Neural progenitor cell (in vitro differentiated cells): ENCODE results near the gene PITPNM3. TPM values are rescaled to one million over a fixed set of nuclear protein-coding genes. Genes with fewer than 3 reads are reported as not detected.

Experiments
- DNase-seq: peaks from one replicate; pipeline ENCODE4 v3.0.0-alpha.2; 2016; ENCODE audit warnings: low spot score
- H2AFZ ChIP-seq: fragments of 200-600 bp; sonication (generic); replicated peaks from 2 replicates; pipeline ENCODE4 v1.6.1; 2016; ENCODE audit warnings: antibody characterized with exemption
- H3F3A ChIP-seq: fragments of 200-600 bp; sonication (generic); 2 replicates; pipeline ENCODE4 v1.6.1; 2016; ENCODE audit warnings: antibody characterized with exemption, low read depth
- H3K27ac ChIP-seq: fragments of 200-600 bp; sonication (generic); 2 replicates; pipeline ENCODE4 v1.5.1; 2016; ENCODE audit warnings: mild to moderate bottlenecking
- H3K27me3 ChIP-seq: fragments of 200-600 bp; sonication (generic); 2 replicates; pipeline ENCODE4 v1.6.1; 2016; ENCODE audit warnings: mild to moderate bottlenecking, moderate library complexity
- H3K36me3 ChIP-seq: fragments of 200-600 bp; sonication (generic); 2 replicates; pipeline ENCODE4 v1.5.1; 2016
- H3K4me1 ChIP-seq: fragments of 200-600 bp; sonication (generic); 2 replicates; pipeline ENCODE4 v1.6.1; 2016; ENCODE audit warnings: mixed run types
- H3K4me2 ChIP-seq: fragments of 200-600 bp; sonication (generic); 2 replicates; pipeline ENCODE4 v1.6.1; 2016
- H3K4me3 ChIP-seq: fragments of 200-600 bp; sonication (generic); 2 replicates; pipeline ENCODE4 v1.5.1; 2016
- H3K79me2 ChIP-seq: fragments of 200-600 bp; sonication (generic); 2 replicates; pipeline ENCODE4 v1.6.1; 2016; ENCODE audit warnings: low read depth
- H3K9ac ChIP-seq: fragments of 200-600 bp; sonication (generic); 2 replicates; pipeline ENCODE4 v1.6.1; 2016
- H3K9me3 ChIP-seq: fragments of 200-600 bp; sonication (generic); 2 replicates; pipeline ENCODE4 v1.5.1; 2016; ENCODE audit warnings: low read depth
- H4K20me1 ChIP-seq: fragments of 200-600 bp; sonication (generic); 2 replicates; pipeline ENCODE4 v1.6.1; 2016; ENCODE audit warnings: low read depth
- H3K27ac Mint-ChIP-seq: 3 replicates; pipeline ENCODE4 v1.8.0; 2021; ENCODE audit warnings: mixed read lengths
- H3K27me3 Mint-ChIP-seq: 2 replicates; pipeline ENCODE4 v1.8.0; 2022; ENCODE audit warnings: low read depth, mild to moderate bottlenecking, inconsistent platforms, moderate library complexity, mixed read lengths; ENCODE audit not compliant: insufficient read depth
- H3K36me3 Mint-ChIP-seq: 3 replicates; pipeline ENCODE4 v1.8.0; 2021; ENCODE audit warnings: mixed read lengths
- H3K4me1 Mint-ChIP-seq: 3 replicates; pipeline ENCODE4 v1.8.0; 2021; ENCODE audit warnings: mixed read lengths
- H3K4me3 Mint-ChIP-seq: 3 replicates; pipeline ENCODE4 v1.8.0; 2021; ENCODE audit warnings: mild to moderate bottlenecking, moderate library complexity, mixed read lengths
- H3K9me3 Mint-ChIP-seq: 3 replicates; pipeline ENCODE4 v1.8.0; 2020; ENCODE audit warnings: mixed read lengths
- EZH2 ChIP-seq: fragments of 200-600 bp; sonication (generic); IDR thresholded peaks from 2 replicates; pipeline ENCODE4 v1.6.1; 2017; ENCODE audit warnings: antibody characterized with exemption, mild to moderate bottlenecking, moderate library complexity
- EZH2phosphoT487 ChIP-seq: fragments of 200-600 bp; sonication (generic); IDR thresholded peaks from 2 replicates; pipeline ENCODE4 v1.6.1; 2017; ENCODE audit warnings: antibody characterized with exemption
- total RNA-seq: library from RNA; depleted of rRNA; stranded (reverse); fragments of >200 nt; gene quantifications from 2 replicates; pipeline ENCODE4 v1.2.3, GENCODE V29; 2015; ENCODE audit warnings: low replicate concordance
- TF ChIP-seq, protein P1 (sequence below): fragments of 200-600 bp; sonication (generic); IDR thresholded peaks from 2 replicates; pipeline ENCODE4 v1.5.1; 2017; ENCODE audit warnings: antibody characterized with exemption, mild to moderate bottlenecking

Gene PITPNM3
- total RNA-seq, 1 donor from 2014 or later: 2.8 TPM

GRCh38 chr17:6580625-6581024, 24.3 kb upstream of the PITPNM3 start:
- peaks cover 38% of the 10 kb centered on the region for H3K36me3 ChIP-seq
- H3K9me3 ChIP-seq: no peaks in the 10 kb centered on the region
- H3K9ac ChIP-seq: no peak overlapping the region
- H3K27me3 ChIP-seq: no peaks in the 10 kb centered on the region
- peaks cover 69% of the 10 kb centered on the region for H3K36me3 Mint-ChIP-seq
- no peak overlapping the region for H3K4me3 ChIP-seq
- H4K20me1 ChIP-seq: no peaks in the 10 kb centered on the region
- DNase-seq: no peak
- peaks cover 1% of the 10 kb centered on the region for H3K4me1 ChIP-seq
- no peak overlapping the region for H3K4me3 Mint-ChIP-seq
- no peak overlapping the region for H3K27ac ChIP-seq
- H3K79me2 ChIP-seq: no peaks in the 10 kb centered on the region
- no peak overlapping the region for H3K27ac Mint-ChIP-seq
- no peak overlapping the region for H3K4me2 ChIP-seq
- no peaks in the 10 kb centered on the region for H3K27me3 Mint-ChIP-seq
- no peak overlapping the region for H2AFZ ChIP-seq
- no peaks in the 10 kb centered on the region for H3F3A ChIP-seq
- peaks cover 26% of the 10 kb centered on the region for H3K9me3 Mint-ChIP-seq
- H3K4me1 Mint-ChIP-seq: peaks cover 7% of the 10 kb centered on the region
- TF ChIP-seq EZH2phosphoT487: no peak
- no peak for TF ChIP-seq EZH2
- TF ChIP-seq, protein P1, sequence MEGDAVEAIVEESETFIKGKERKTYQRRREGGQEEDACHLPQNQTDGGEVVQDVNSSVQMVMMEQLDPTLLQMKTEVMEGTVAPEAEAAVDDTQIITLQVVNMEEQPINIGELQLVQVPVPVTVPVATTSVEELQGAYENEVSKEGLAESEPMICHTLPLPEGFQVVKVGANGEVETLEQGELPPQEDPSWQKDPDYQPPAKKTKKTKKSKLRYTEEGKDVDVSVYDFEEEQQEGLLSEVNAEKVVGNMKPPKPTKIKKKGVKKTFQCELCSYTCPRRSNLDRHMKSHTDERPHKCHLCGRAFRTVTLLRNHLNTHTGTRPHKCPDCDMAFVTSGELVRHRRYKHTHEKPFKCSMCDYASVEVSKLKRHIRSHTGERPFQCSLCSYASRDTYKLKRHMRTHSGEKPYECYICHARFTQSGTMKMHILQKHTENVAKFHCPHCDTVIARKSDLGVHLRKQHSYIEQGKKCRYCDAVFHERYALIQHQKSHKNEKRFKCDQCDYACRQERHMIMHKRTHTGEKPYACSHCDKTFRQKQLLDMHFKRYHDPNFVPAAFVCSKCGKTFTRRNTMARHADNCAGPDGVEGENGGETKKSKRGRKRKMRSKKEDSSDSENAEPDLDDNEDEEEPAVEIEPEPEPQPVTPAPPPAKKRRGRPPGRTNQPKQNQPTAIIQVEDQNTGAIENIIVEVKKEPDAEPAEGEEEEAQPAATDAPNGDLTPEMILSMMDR: no peak

DNA sequence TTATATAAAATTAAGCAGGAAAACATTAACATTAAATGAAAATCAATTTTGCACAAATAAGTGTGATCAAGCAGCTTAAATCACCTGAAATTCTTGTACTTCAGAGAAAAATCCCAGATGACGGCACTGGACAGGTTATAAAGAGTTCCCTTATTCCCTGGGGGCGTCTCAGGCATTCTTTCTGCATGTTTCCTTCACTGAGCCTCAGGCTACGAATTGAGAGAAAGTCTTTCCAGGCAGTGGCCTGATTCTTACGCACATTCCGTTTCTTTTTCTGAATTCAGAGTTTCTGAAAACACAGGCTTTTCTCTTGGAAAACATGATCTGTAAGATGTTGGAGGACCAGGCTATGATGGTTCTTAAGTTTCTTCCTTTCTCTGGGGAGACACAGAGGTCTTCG, 22.1 kb upstream of the PITPNM3 start:
- H3K4me2 ChIP-seq: no peak overlapping the region
- Mint-ChIP-seq H3K4me3 (no peak overlapping the region), H3K9me3 (peaks cover 14% of the 10 kb centered on the region), H3K27me3 (no peaks in the 10 kb centered on the region), H3K4me1 (peaks cover 21% of the 10 kb centered on the region), H3K27ac (no peak overlapping the region), H3K36me3 (peaks cover 55% of the 10 kb centered on the region)
- no peak overlapping the region for H2AFZ ChIP-seq
- no peaks in the 10 kb centered on the region for H3K9me3 ChIP-seq
- no peak for DNase-seq
- H3K4me1 ChIP-seq: peaks cover 13% of the 10 kb centered on the region
- no peaks in the 10 kb centered on the region for H4K20me1 ChIP-seq
- H3K4me3 ChIP-seq: no peak overlapping the region
- no peak overlapping the region for H3K9ac ChIP-seq
- peaks cover 20% of the 10 kb centered on the region for H3K36me3 ChIP-seq
- H3K27ac ChIP-seq: no peak overlapping the region
- TF ChIP-seq EZH2: no peak
- no peak for TF ChIP-seq EZH2phosphoT487
- TF ChIP-seq, protein P1: no peak
- no peaks in the 10 kb centered on the region for H3K79me2 ChIP-seq
- H3F3A ChIP-seq: peaks cover 3% of the 10 kb centered on the region
- H3K27me3 ChIP-seq: no peaks in the 10 kb centered on the region

- DNase-seq: no peak
- no peaks in the 10 kb centered on the region for H4K20me1 ChIP-seq
- no peak for TF ChIP-seq EZH2
- TF ChIP-seq, protein P1: no peak
- TF ChIP-seq EZH2phosphoT487: no peak
- Mint-ChIP-seq H3K27me3 (no peaks in the 10 kb centered on the region), H3K27ac (no peak overlapping the region), H3K9me3 (peaks cover 8% of the 10 kb centered on the region), H3K36me3 (peaks cover 48% of the 10 kb centered on the region), H3K4me1 (peaks cover 22% of the 10 kb centered on the region), H3K4me3 (no peak overlapping the region)
- no peak overlapping the region for H3K4me3 ChIP-seq
- peaks cover 11% of the 10 kb centered on the region for H3F3A ChIP-seq
- H3K9me3 ChIP-seq: no peaks in the 10 kb centered on the region
- peaks cover 13% of the 10 kb centered on the region for H3K36me3 ChIP-seq
- H3K4me2 ChIP-seq: no peak overlapping the region
- no peaks in the 10 kb centered on the region for H3K27me3 ChIP-seq
- H3K9ac ChIP-seq: no peak overlapping the region
- no peak overlapping the region for H2AFZ ChIP-seq
- peaks cover 13% of the 10 kb centered on the region for H3K4me1 ChIP-seq
- H3K79me2 ChIP-seq: no peaks in the 10 kb centered on the region
- H3K27ac ChIP-seq: no peak overlapping the region
Measured at GRCh38 chr17:6577686-6578263, 21.4 kb upstream of the PITPNM3 start.
